ENCODE measurements around the gene BDKRB1. TPM values are rescaled to one million over a fixed set of nuclear protein-coding genes. Genes with fewer than 3 reads are reported as not detected.

BDKRB1 gene
- total and polyA plus RNA-seq, 2 donors: 2.9 to 3.0 TPM

DNA sequence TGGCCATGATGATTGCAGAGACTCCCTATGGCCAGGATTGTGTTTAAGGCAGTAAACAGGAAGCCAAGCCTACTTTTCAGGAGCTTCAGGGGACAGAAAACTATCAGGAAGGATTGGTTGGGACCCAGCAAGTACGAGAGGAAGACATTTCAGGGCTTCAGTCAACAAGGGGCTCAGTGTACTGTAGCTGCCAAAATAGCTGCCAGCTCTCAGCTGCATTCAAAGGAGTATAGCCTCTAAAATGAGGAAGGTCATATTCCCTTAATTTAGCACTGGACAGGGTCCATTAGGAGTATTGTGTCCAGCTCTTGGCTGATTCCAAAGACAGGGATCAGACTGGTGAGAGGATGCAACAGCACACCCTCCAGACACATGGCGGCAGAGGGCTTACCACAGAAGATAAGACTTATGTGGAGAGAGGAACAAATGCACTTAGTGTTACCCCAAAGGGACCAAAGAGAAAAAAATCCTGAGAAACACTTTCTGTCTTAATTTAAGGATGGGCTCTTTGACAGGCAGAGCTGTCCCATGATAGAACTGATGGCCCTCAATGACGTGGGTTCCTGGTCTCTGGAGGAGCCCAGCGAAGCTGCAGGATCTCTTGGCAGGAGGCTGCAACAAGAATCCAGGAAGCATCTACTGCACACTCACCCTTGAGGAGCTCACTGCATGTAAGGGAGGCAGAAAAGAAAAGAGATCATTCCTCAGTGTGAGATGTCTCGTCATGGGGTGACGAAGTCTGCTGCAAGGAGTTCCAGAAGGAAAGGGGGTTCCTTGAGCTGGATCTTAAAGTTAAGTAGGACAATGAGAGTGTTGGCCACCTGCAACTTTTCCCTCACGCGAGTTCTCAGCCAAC is 14.8 kb downstream of the BDKRB1 start:
- Histone ChIP-seq H3K4me1 (ENCODE audit: insufficient read depth) (no peaks in the 10 kb centered on the region), H3K36me3 (ENCODE audit: insufficient read depth) (no peaks in the 10 kb centered on the region), H3K27ac (ENCODE audit: low read depth) (no peak overlapping the region), H3K4me3 (ENCODE audit: low read depth, low read length) (no peak overlapping the region)
- no peak for DNase-seq (ENCODE audit: extremely low spot score)
- 64% methylated on average over 8 of the region's 8 CpGs for WGBS

DNA sequence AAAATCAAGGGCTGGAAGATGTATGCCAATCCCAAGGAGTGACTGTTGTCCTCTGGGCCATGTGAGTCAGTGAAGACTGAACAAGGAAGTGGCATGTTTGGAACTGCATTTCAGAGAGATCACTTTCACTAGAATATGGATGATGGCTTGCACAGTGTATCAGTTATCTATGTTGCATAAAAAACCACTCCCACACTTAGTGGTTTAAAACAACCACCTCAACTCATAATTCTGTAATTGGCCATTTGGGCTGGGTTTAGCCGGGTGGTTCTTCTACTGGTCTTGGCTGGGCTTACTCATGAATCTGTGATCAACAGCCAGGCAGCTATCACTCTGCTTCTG is 15.4 kb downstream of the BDKRB1 start:
- no peaks in the 10 kb centered on the region for H3K36me3 ChIP-seq (ENCODE audit: insufficient read depth)
- no peak overlapping the region for H3K4me3 ChIP-seq (ENCODE audit: low read depth, low read length)
- no peak for DNase-seq (ENCODE audit: extremely low spot score)
- H3K4me1 ChIP-seq (ENCODE audit: insufficient read depth): no peaks in the 10 kb centered on the region
- no peak overlapping the region for H3K27ac ChIP-seq (ENCODE audit: low read depth)
- WGBS: 98% methylated on average over 1 of the region's 1 CpG

DNA sequence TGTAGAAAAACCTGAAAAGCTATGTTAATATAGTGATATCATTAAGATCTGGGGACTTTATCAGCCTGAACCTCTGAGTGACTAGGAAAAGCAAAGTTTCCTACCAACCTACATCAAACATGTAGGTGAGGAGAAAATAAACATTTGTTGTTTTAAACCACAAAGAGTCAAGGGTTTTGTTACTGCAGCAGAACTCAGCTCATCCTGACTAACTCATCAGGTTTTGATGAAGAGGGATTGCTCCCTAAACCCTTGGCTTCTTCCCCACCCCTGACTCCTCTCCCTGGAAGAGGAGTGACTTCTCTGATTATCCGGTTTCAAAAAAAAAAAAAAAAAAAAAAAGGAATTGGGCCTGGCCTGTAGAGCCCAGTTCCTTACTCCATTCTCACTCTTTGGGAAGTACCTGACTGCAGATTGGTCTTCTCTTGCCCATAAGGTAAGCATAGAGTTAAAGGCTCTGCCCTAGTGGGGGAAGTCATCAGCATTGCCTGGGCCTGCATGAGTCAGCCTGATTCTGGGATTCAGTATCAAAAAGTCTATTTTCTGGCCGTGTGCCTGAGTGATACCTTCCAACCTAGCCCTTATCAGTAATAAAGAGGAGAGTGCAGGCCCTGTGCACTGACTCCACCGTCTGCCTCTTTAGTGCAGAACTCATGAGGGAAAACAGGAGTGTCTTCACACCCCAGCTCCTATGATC is 16.9 kb downstream of the BDKRB1 start:
- H3K36me3 ChIP-seq (ENCODE audit: insufficient read depth): no peaks in the 10 kb centered on the region
- H3K27ac ChIP-seq (ENCODE audit: low read depth): no peak overlapping the region
- H3K4me3 ChIP-seq (ENCODE audit: low read depth, low read length): no peak overlapping the region
- no peaks in the 10 kb centered on the region for H3K4me1 ChIP-seq (ENCODE audit: insufficient read depth)
- no peak for DNase-seq (ENCODE audit: extremely low spot score)
- 25% methylated on average over 3 of the region's 3 CpGs for WGBS

DNA sequence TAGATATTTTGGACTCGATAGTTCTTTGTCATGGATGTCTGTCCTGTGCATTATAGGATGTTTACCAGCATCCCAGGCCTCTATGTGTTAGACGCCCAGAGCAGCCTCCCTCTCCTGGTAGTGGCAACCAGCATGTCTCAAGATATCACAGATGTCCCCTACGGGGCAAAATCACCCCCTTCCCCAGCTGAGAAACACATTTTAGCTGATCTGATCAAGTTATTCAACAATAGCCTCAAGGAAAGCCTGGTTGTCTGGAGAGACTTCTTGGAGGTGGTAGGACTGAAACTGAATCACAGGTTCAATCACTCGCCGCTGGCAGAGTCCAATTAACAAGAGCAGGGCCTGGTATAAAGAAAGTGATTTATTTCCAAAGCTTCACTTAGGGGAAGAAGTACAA is 17.6 kb downstream of the BDKRB1 start:
- no peak for DNase-seq (ENCODE audit: extremely low spot score)
- no peaks in the 10 kb centered on the region for H3K4me1 ChIP-seq (ENCODE audit: insufficient read depth)
- 86% methylated on average over 5 of the region's 5 CpGs for WGBS
- no peak overlapping the region for H3K27ac ChIP-seq (ENCODE audit: low read depth)
- H3K4me3 ChIP-seq (ENCODE audit: low read depth, low read length): no peak overlapping the region
- H3K36me3 ChIP-seq (ENCODE audit: insufficient read depth): no peaks in the 10 kb centered on the region

DNA sequence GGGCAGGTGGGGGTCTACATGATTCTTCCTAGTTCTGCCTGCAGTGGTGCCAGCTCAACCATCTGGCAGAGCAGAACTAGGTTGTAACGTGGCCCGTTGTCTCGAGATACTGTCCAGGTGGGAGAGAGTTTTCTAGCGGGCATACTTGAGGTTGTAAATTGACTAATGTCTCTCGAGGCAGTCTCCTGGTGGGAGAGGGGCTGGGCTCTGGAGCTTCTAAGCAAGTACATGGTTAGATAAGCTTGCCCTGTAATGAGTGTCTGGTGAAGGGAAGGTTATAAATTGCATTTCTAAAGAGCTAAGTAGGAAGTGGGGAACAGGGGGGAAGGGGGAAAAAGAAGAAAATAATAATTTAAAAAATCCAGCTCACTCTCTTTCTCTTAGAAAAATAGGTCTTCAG is 18.1 kb downstream of the BDKRB1 start:
- 83% methylated on average over 5 of the region's 5 CpGs for WGBS
- no peak overlapping the region for H3K4me3 ChIP-seq (ENCODE audit: low read depth, low read length)
- H3K4me1 ChIP-seq (ENCODE audit: insufficient read depth): no peaks in the 10 kb centered on the region
- DNase-seq (ENCODE audit: extremely low spot score): no peak
- H3K36me3 ChIP-seq (ENCODE audit: insufficient read depth): no peaks in the 10 kb centered on the region
- H3K27ac ChIP-seq (ENCODE audit: low read depth): no peak overlapping the region

DNA sequence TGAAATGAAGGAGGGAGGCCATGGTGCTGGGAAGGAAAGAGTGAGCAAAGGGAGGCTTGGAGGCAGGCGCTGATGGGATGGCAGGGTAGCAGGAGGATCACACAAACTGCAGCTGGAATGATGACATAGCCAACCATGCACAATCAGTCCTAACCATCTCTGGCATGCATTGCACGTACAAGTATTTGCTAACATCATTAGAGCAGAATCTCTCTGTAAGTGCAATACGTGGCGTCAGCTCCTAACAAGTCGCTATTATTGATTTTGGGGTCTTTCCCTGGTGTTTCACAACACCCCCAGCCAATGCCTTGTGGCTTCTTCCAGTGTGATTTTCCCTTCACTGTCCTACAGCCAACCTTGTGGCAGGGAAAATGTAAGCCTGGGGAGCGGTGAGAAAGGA is 18.5 kb downstream of the BDKRB1 start:
- Histone ChIP-seq H3K36me3 (ENCODE audit: insufficient read depth) (no peaks in the 10 kb centered on the region), H3K4me1 (ENCODE audit: insufficient read depth) (no peaks in the 10 kb centered on the region), H3K27ac (ENCODE audit: low read depth) (no peak overlapping the region), H3K4me3 (ENCODE audit: low read depth, low read length) (no peak overlapping the region)
- peak; percentile 49 for DNase-seq (ENCODE audit: extremely low spot score)
- 49% methylated on average over 6 of the region's 6 CpGs for WGBS

DNA sequence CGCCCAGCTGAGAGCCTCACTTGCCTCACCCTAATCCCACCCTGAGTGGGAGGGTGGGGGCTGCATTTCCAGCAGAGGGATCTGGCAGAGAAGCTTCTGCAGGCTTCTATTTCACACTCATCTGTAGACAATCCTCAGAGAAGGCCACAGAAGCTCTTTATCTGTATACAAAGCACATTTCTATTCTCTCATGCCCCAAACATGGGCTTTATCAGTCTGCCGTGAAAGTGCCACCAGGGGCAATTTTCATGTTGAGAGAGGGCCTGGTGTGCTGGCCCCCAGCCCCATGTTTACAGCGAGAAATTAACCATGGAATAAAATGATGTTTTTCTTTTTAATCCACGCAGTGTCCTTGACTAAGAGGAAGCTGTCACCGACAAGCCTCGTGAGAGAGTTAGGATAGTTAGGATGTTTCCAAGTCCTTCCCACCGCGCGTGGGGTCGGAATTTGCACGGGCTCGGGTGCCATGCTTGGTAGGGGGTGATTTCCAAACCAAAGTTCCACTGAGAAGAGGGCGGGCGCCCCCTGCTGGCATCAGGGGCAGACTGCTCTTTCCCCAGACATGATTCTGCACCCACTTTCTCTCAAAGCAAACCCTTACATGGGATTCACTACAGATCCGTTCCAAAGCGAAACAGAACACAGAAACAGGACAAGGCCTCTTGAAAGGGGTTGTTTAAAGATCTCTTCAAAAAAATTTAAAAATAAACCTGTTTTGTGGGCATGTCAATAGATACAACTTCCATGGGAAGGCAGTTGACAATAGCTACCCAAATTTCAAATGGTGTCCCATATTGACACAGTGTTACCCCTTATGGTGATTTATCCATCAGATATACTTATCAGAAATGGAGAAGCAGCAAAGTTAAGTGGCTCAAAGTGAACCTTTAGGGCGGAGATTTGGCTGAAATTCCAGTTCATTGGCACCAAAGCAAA is 19.4 kb downstream of the BDKRB1 start:
- no peak overlapping the region for H3K4me3 ChIP-seq (ENCODE audit: low read depth, low read length)
- WGBS: 17% methylated on average over 17 of the region's 17 CpGs
- H3K4me1 ChIP-seq (ENCODE audit: insufficient read depth): no peaks in the 10 kb centered on the region
- H3K36me3 ChIP-seq (ENCODE audit: insufficient read depth): no peaks in the 10 kb centered on the region
- DNase-seq (ENCODE audit: extremely low spot score): no peak
- H3K27ac ChIP-seq (ENCODE audit: low read depth): peak overlapping the region; percentile 39

DNA sequence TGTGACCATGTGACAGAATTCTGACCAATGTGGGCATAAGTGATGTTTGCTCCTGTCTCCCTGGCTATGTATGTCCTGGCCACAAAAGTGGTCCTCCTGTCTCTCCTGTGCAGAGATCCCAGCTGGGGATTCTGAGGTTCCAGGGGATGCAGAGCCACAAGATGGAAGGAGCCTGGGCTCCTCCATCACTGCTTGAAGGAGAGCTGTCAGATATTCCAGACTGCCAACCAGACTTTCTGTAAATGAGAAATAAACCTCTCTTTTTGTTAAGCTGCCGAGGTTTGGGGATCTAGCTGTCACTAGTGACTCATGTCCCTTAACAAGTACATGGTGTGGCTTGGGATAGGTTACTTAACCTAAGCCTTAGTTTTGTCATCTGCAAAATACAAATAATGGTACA is 21.9 kb downstream of the BDKRB1 start:
- 100% methylated on average over 1 of the region's 1 CpG for WGBS
- Histone ChIP-seq H3K27ac (ENCODE audit: low read depth) (no peak overlapping the region), H3K4me1 (ENCODE audit: insufficient read depth) (no peaks in the 10 kb centered on the region), H3K36me3 (ENCODE audit: insufficient read depth) (no peaks in the 10 kb centered on the region), H3K4me3 (ENCODE audit: low read depth, low read length) (no peak overlapping the region)
- no peak for DNase-seq (ENCODE audit: extremely low spot score)

DNA sequence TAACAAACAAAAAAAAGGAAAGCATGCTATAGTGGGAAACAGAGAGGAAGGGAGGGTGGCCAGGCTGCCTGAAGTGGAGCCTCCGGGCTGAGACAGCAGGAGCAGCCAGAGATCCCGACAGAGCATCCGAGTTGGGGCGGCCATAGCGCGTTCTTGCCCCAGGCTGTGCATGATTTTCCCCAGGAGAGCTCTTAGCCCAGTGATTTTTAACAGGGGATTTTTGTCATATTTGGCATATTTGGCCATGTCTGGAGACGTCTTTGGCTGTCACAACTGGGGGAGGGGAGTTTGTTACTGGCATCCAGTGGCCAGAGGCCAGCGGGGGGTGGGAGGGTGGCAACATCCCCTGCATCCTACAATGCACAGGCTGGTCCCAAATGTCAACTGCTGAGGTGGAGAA is 23.6 kb downstream of the BDKRB1 start:
- WGBS: 63% methylated on average over 8 of the region's 8 CpGs
- Histone ChIP-seq H3K36me3 (ENCODE audit: insufficient read depth) (peaks cover 2% of the 10 kb centered on the region), H3K4me3 (ENCODE audit: low read depth, low read length) (no peak overlapping the region), H3K4me1 (ENCODE audit: insufficient read depth) (no peaks in the 10 kb centered on the region), H3K27ac (ENCODE audit: low read depth) (no peak overlapping the region)
- DNase-seq (ENCODE audit: extremely low spot score): no peak

DNA sequence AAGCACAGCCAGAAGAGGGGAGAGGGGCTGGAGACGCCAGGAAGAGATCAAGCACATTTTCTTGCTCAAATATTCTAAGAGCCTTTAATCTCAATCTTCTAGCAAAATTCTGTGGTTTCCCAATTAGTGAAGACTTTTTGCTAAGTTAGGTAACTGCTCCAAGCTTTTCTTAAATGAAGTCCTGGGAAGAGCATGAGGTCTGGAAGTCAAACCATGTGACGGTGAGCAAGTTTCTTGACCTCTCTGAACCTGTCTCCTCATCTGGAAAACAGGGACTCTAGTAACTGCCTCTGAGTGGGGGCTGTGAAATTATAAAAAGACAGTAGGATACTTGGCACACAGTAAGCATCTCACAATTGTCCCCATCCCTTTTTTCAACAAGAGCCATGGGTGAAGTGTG is 24.1 kb downstream of the BDKRB1 start:
- no peak for DNase-seq (ENCODE audit: extremely low spot score)
- 98% methylated on average over 2 of the region's 2 CpGs for WGBS
- H3K27ac ChIP-seq (ENCODE audit: low read depth): no peak overlapping the region

DNA sequence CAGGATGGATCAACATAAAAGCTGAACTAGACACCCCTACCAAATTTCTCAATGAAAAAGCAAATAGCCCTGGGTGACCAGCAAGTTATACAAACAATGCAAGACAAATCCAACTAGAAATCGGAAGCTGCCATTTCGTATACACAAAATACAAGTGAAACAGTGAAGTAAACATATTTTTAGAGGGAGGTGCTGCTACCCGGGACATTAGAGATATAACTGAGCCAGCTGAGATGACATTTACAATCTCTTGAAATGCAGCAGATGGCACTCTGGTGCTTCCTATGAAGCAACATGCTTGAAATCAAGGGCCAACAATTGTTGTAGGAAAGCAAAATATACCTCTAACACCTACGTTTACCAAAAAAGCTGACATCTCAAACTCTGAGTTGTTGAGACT is 25.5 kb downstream of the BDKRB1 start:
- H3K4me3 ChIP-seq (ENCODE audit: low read depth, low read length): no peak overlapping the region
- DNase-seq (ENCODE audit: extremely low spot score): no peak
- H3K36me3 ChIP-seq (ENCODE audit: insufficient read depth): peaks cover 2% of the 10 kb centered on the region
- no peaks in the 10 kb centered on the region for H3K4me1 ChIP-seq (ENCODE audit: insufficient read depth)
- no peak overlapping the region for H3K27ac ChIP-seq (ENCODE audit: low read depth)
- 25% methylated on average over 4 of the region's 4 CpGs for WGBS

More for the DNA sequence above, 24.1 kb downstream of the BDKRB1 start:
- no peak overlapping the region for H3K4me3 ChIP-seq (ENCODE audit: low read depth, low read length)
- no peaks in the 10 kb centered on the region for H3K4me1 ChIP-seq (ENCODE audit: insufficient read depth)
- H3K36me3 ChIP-seq (ENCODE audit: insufficient read depth): peaks cover 2% of the 10 kb centered on the region

DNA sequence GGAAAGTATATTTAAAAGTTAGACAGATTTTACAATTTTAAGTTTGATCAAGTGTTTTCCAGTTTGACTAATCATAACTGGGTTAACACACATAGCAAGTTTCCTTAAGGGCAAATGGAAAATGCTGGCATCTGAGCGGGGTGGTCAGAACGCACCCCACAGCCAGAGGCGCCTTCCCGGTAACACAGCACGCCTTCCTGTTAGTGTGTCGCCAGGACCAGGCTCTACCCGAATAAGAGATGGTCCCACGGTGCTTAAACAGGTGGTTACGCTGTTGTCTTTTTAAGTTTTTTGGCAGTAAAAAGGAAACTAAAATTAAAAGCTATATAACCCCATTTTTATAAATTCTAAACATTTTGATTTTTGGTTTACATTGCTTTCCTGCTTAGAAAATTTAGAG is 28.0 kb downstream of the BDKRB1 start:
- no peak overlapping the region for H3K27ac ChIP-seq (ENCODE audit: low read depth)
- no peak overlapping the region for H3K4me3 ChIP-seq (ENCODE audit: low read depth, low read length)
- H3K4me1 ChIP-seq (ENCODE audit: insufficient read depth): no peaks in the 10 kb centered on the region
- DNase-seq (ENCODE audit: extremely low spot score): no peak
- H3K36me3 ChIP-seq (ENCODE audit: insufficient read depth): peaks cover 2% of the 10 kb centered on the region
- 95% methylated on average over 9 of the region's 9 CpGs for WGBS

DNA sequence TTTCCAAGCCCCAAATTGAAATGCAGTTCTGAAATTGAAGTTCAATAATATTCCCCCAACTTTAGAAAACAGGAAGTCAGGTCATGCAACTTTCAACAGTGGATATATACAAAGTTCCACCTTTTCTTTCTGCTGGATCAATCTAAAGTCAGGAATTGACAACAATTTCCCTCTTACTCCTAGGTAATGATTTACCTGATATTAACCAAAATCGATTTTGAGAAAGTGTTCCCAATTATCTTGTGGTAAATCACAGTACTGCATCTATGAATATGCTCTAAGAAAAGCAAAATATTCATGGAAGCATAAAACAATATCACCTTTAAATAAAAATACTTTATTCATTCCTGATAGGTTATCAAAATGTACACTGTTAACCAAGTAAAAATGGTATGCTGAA is 28.4 kb downstream of the BDKRB1 start:
- DNase-seq (ENCODE audit: extremely low spot score): no peak
- H3K27ac ChIP-seq (ENCODE audit: low read depth): no peak overlapping the region
- no peak overlapping the region for H3K4me3 ChIP-seq (ENCODE audit: low read depth, low read length)
- no peaks in the 10 kb centered on the region for H3K4me1 ChIP-seq (ENCODE audit: insufficient read depth)
- WGBS: 80% methylated on average over 1 of the region's 1 CpG
- peaks cover 2% of the 10 kb centered on the region for H3K36me3 ChIP-seq (ENCODE audit: insufficient read depth)
